ENCODE data around the gene YOD1.
A peak's percentile ranks its signal among the peaks of the same experiment; 100 is the strongest.

YOD1 gene

GRCh38 chr1:207004931-207005830 lies 45.8 kb downstream of the YOD1 start:
- DNase-seq = peak; percentile 19 to 34

- DNase-seq = no peak
Measured at GRCh38 chr1:207003210-207003609, 47.8 kb downstream of the YOD1 start.

GRCh38 chr1:207002724-207003146 lies 48.3 kb downstream of the YOD1 start:
- DNase-seq = no peak

GRCh38 chr1:207001492-207002245 lies 49.3 kb downstream of the YOD1 start:
- no peak for DNase-seq

GRCh38 chr1:207000651-207001291 lies 50.2 kb downstream of the YOD1 start:
- no peak for DNase-seq

GRCh38 chr1:206998816-206999215 lies 52.2 kb downstream of the YOD1 start:
- no peak for DNase-seq

Measured in CD4-positive, alpha-beta T cell treated with Interleukin-1 beta for 1 hour (primary cell).